A204.1 (cell line): ENCODE results near the gene TMEM167A.
"Not testable (repeated sequence)": the region's sequence is repeated elsewhere in the genome, so short reads cannot be mapped to it uniquely, and the experiment has no call there.

Source experiments
- FAIRE-seq: peaks from 2 replicates; lab custom pipeline; 2012; peaks lifted over from hg19 to GRCh38; lab: Jason Lieb, UNC

Gene TMEM167A

GRCh38 chr5:83085106-83085505, 7.9 kb upstream of the TMEM167A start:
- no peak for FAIRE-seq

DNA sequence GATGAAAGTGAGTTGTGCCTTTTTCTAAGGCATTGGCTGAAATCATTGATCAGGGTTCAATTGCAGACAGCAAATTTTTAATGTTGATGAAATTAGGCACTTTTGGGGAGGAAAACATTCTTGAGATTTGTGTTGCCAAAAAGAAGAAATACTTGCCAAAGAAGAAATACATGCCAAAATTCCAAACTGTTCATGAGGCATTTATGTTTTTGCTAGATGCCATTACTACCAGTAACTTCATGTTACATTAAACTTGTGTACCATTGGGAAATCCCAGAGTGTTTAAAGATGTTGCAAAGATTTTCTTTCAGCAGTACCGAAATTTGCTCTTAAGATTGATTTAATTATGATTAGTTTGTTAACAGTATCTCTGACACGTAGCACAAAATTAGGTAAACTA, 7.1 kb upstream of the TMEM167A start:
- FAIRE-seq, result no peak

DNA sequence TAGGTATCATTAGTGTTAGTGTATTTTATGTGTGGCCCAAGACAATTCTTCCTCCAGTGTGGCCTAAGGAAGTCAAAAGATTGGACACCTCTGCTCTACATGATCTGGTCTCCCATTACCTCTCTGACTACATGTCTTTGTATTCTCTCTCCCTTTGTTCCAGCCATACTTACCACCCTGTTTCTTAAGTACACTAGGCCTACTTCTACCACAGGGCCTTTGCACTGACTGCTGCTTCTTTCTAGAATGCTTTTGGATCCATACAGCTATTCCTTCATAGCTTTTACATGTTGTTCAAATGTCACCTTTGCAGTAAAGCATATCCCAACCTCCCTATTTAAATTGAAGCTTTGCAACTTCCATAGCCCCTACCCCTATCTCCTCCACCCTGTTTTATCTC, 5.6 kb upstream of the TMEM167A start:
- FAIRE-seq, result no peak

GRCh38 chr5:83077662-83078261, 568 bp upstream of the TMEM167A start:
- FAIRE-seq, result no peak

- no peak for FAIRE-seq
Observed at GRCh38 chr5:83072966-83073365, 4.2 kb downstream of the TMEM167A start.

DNA sequence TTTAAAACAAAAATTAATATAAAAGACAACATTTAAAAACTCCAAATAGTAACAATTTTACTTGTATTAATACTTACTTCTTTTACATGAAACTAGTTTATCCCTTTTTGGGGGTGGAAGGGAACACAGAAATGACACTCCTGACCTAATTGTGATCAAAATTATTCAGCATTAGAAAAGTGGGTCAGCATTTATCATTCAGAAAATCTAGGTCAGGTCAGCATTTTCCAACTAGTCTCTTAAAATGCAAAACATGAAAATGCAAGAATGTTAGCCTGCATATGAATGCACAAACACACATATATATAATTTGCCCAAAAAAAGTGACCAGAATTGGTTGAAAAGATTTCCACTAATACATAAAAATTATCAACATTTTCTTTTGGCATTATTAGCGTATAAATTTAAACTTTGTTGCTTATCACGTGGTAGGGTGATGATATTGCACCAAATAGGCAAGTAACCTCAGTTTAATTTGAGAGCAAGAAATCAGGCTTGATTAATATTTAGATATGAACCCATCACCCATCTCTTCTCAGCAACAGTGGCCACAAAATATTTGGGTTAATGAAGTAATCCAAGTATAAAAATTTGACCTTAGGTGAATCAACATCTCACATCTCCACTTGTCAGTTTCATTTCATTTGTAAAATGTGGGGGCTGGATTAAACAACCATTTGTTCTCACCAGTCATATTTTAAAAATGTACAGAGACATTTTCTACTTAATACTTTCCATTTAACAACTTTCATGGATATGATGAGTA, 5.7 kb downstream of the TMEM167A start:
- no peak for FAIRE-seq

DNA sequence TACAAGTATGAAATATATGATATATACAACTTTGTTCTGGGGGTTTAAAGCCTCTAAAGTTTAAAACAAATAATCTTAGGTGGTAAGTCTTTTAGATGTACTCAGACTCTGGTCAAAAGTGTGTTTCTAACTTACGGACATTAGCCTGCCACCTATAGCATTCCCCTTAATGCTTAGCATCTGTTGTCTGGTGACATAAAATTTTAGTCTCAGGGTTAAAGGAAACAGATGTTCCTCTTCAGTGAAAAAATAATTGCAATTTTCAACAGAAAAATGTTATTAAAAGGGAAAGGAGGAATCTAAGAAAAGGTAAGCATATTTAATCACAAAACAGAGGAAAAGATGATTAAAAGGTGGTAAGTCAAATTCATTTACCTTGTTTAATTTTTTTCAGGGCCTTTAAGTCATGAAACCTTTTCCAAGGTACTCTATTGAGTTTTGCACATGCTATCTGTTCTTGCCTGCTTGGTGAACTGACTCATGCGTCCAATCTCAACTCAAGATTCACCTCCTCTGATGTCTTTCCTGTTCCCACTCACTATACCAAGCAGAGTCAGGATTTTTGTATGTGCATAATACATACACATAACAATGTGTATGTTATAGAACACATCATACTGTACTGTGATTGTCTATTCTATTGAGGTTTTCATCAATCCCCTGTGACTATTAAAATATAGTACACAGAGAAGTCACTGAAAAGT, 7.9 kb downstream of the TMEM167A start:
- FAIRE-seq, result no peak

- not testable (repeated sequence) for FAIRE-seq
Observed at GRCh38 chr5:83067377-83067776, 9.8 kb downstream of the TMEM167A start.

- FAIRE-seq, result no peak
Observed at GRCh38 chr5:83066548-83067110, 10.6 kb downstream of the TMEM167A start.

- FAIRE-seq, result no peak
Observed at GRCh38 chr5:83059341-83059740, 17.9 kb downstream of the TMEM167A start.

DNA sequence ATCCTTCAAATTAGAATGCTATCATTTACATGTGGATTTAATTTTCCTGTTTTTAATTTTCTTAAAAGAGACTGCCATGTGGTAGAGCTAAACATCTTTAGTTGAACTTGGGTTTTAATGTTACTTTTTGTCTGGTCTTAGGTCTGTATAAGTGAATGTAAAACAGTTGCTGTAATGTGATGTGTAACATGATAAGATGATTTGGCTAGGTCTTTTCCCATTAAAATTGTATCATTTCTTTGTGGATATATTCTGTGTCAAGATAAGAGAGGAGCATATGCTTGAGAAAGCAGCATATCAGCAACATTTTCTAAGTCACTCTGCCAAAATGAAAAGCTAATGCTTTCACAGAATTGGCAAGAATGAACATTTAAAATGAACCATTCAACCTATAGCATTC, 18.5 kb downstream of the TMEM167A start:
- no peak for FAIRE-seq

DNA sequence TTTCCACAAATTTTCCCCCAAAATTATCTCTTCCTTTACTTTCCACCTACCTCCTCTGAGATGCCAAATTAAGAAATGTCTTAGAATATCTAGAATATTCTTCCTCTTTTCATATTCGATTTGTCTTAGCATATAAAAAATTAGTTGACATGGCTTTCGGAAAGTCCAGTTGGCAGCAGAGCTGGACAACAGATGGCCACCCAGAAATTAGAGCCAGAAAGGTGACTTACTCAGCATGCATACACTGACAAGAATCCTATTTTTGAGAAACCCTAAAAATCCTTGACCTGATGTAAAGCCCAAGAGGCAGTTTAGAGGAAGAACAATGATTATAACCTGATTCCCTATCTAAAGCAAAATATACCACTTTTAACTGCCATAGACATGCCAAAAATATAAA, 22.0 kb downstream of the TMEM167A start:
- no peak for FAIRE-seq

- no peak for FAIRE-seq
Observed at GRCh38 chr5:83050723-83051340, 26.4 kb downstream of the TMEM167A start.

DNA sequence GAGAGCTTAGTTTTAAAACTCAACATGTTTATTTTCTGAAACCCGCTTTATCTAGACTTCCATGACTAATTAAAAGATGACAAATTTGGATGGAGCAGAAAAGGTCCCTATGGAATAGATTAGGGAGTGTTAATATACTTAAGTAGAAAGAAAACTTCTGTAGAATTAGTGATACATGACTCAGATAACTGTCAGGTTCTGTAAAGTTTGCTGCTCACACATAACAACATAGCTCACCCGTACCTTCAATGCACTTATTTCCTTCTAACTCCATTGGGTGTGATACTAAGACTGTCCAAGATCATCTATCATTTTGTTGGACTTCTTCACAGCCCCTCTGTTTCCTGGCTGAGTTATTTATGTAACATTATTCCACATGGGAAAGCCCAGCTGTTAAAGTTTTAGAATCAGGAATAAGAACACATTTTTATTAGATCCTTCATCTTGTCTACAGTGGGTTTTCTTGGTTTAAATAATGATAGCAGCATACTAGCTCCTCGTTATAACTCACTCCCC, 27.8 kb downstream of the TMEM167A start:
- no peak for FAIRE-seq

GRCh38 chr5:83048811-83049210, 28.4 kb downstream of the TMEM167A start:
- no peak for FAIRE-seq

DNA sequence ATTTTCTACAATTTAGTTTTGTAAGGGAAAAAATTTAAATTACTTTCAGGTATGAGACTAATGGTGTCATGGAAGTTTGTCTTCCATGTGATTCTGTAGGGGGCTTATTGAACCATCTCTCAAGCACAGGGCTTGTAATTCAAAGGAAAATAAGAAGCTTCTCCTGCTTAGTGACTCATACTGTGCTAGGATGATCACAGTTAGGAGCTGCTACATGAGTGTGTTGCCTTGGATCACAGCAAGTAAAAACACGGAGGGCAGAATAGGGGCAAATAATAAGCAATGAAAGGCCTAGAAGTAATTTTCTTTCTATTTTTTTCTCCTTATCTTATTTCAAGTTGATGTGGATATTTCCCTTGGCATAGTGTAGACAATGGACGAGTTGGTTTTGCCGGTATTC, 28.9 kb downstream of the TMEM167A start:
- FAIRE-seq, result no peak

DNA sequence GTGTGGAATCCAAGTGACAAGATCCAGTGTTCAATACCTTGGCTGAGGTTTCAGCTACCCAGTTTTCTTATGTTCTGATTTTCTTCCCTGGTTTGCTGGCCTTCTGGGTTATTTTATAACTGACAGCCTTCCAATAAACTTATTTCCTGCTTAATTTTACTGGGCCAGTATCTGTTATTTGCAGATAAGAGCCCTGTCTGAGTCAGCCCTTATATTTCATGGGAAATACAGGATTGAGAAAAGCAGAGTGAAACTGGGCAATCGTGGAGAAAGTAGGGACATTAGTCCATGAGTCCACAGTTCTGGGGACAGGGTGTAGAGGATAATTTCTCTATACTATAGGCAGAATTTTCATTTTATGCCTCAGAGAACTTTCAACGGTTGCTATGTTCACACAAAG, 32.3 kb downstream of the TMEM167A start:
- no peak for FAIRE-seq

DNA sequence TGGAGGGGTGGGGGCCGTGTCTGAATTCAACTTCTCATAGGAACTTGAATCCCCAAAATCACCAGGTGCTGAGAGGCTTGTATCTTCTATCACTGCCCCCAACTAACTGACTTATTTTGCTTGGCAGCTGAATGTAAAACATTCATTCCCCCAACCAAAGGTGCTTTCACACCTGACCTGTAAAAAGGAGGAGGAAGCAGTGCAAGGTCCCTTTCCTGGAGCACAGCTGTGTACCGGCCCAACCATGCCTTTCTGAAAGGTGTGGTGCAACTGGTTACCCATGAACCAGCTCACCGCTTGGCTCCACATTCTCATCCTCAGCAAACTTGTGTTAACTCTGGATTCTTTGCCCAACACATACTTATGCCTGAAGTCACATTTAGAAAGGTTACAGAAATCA, 34.7 kb downstream of the TMEM167A start:
- no peak for FAIRE-seq

DNA sequence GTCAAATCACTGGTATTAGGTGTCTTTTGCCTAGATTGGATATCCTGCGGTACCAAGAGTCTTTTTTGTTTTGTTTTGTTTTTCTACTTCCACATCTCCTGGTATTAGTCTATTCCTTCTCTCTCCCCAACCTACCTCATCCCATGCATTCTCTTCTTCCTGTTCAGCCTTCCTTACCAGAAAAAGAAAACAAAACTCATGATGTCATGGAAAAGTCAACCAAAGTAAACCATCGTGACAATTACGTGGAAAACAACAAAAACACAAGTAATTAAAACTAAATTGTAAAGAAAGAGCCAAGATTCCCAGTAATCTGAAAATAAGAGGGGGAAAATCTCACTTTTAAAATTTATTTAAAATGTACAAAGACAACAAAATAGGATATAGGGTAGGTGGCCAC, 38.3 kb downstream of the TMEM167A start:
- FAIRE-seq, result no peak

DNA sequence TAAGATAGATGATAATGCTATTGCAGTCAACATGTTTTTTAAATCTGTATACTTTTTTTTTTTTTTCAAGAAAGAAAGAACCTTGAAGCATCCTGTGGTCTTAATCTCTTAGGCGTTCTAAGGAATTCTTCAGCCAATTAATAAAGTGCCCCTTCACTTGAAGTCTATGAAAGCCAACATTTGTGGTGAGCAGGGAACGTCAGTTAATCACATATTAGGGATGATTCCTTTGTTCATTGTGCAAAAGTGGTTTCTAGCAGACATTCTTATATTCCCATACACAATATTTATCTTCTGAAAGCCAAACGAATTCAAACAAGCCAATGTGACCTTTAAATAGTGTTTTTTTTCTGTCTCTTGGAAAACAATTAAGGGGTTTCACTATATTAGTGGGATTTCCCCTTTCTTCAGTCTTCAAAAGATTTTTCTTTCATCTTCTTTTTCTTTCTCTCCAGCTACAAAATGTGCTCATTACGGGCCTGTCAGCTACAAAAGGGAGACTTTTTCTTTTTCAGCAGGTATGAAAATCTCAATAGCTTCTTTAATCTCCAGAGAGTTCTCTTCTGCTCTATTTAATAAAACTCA, 40.1 kb downstream of the TMEM167A start:
- FAIRE-seq, result no peak

GRCh38 chr5:83035373-83036100, 41.7 kb downstream of the TMEM167A start:
- no peak for FAIRE-seq
